SK-N-SH treated with all-trans-retinoic acid at 6 μM for 48 hours (cell line): Measurements from ENCODE around the gene RBPMS2.

Experiments used
- BACH2 ChIP-seq: fragments of 250-450 bp; sonication (Bioruptor Pico); IDR thresholded peaks from 2 replicates; pipeline ENCODE4 v1.9.0; 2021; ENCODE audit warnings: mild to moderate bottlenecking, borderline replicate concordance
- CREB5 ChIP-seq: fragments of 250-450 bp; sonication (Bioruptor Pico); IDR thresholded peaks from 2 replicates; pipeline ENCODE4 v1.5.1; 2020; ENCODE audit warnings: low read depth, mild to moderate bottlenecking, moderate library complexity
- GLIS3 ChIP-seq: fragments of 250-450 bp; sonication (Bioruptor Pico); IDR thresholded peaks from 2 replicates; pipeline ENCODE4 v1.5.0; 2020; ENCODE audit warnings: mild to moderate bottlenecking, moderate library complexity
- ISL1 ChIP-seq: fragments of 250-450 bp; sonication (Bioruptor Pico); IDR thresholded peaks from 2 replicates; pipeline ENCODE4 v2.1.2; 2022; ENCODE audit warnings: mild to moderate bottlenecking, moderate library complexity
- TOX ChIP-seq: fragments of 250-450 bp; sonication (Bioruptor Pico); IDR thresholded peaks from 2 replicates; pipeline ENCODE4 v1.8.0; 2021; ENCODE audit warnings: mild to moderate bottlenecking, moderate library complexity, borderline replicate concordance
- ZC3H10 ChIP-seq: fragments of 250-450 bp; sonication (Bioruptor Pico); IDR thresholded peaks from 2 replicates; pipeline ENCODE4 v1.5.1; 2021; ENCODE audit warnings: mild to moderate bottlenecking, moderate library complexity
- ZFP30 ChIP-seq: fragments of 450-650 bp; formaldehyde crosslinking; IDR thresholded peaks from 2 replicates; pipeline ENCODE4 v1.5.0; 2022; ENCODE audit warnings: mild to moderate bottlenecking, moderate library complexity

DNA sequence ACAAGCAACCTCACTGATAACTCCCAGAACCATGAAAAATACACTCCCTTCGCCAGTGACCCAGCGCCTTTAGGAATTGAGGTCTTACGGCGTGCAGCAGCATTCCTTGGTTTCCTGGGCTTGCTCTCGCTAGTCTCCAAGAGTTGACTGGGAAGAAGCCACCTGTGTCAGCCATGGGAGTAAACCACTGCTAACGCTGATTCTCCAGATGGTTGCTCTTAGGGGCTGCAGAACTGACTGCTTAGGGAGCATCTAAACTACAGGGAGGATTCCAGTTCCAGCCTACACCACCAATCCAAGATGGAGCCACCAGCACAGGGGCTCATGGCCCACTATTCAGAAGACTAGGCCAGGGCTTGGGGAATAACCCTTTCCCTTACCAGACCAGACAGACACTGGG lies 2.4 kb downstream of the RBPMS2 start:
- TF ChIP-seq CREB5 (no peak), ISL1 (CRISPR knock-in tag) (no peak), GLIS3 (no peak), TOX (no peak), ZFP30 (CRISPR knock-in tag) (no peak), BACH2 (CRISPR knock-in tag) (no peak), ZC3H10 (CRISPR knock-in tag) (no peak)
